Stimulated activated effector memory CD8-positive, alpha-beta T cell treated with anti-CD3 and anti-CD28 coated beads, Interleukin-12 subunit alpha, Interleukin-12 subunit beta, amount 100 ng/mL, for 72 hours (primary cell): ENCODE results near the gene S100A9.
A peak's percentile ranks its signal among the peaks of the same experiment; 100 is the strongest.
"Not testable (repeated sequence)": the region's sequence is repeated elsewhere in the genome, so short reads cannot be mapped to it uniquely, and the experiment has no call there.

Experiments
- ATAC-seq: fragments of 150-1000 bp; cut with Tn5 transposase; 2 replicates; pipeline ENCODE4 v1.10.0; 2021
- DNase-seq, 2 donors: peaks; one replicate each; pipeline ENCODE4 v3.0.0; 2021 to 2022; ENCODE audit warnings: low spot score in 2 of 2
- H3K27ac Mint-ChIP-seq: one replicate; pipeline ENCODE4 v1.8.0; 2022; ENCODE audit warnings: mild to moderate bottlenecking, mixed read lengths
- H3K36me3 Mint-ChIP-seq: one replicate; pipeline ENCODE4 v1.8.0; 2022; ENCODE audit warnings: mild to moderate bottlenecking, mixed read lengths
- H3K4me1 Mint-ChIP-seq: one replicate; pipeline ENCODE4 v1.8.0; 2022; ENCODE audit warnings: mixed read lengths
- H3K4me3 Mint-ChIP-seq: one replicate; pipeline ENCODE4 v1.8.0; 2022; ENCODE audit warnings: mild to moderate bottlenecking, mixed read lengths
- H3K9me3 Mint-ChIP-seq: one replicate; pipeline ENCODE4 v1.8.0; 2022; ENCODE audit warnings: mixed read lengths

S100A9 gene

DNA sequence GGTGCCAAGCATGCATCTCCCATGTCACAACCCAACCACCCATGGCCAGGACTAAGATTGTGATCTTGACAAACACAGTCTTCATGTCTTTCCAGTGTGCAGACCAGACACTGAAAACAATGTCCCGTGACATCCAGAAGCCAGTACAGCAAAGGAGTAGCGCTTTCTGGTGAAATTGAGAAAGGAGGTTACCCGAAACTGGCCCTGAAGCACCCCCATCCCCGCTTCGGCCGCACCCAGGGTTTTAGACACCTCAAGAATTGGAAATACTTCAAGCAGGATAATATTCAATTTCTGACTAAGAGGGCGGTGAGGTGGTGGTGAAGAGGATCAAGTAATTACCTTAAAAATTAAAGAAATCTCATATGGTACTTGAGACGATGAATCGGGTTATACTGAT is 43.8 kb downstream of the S100A9 start:
- no peaks in the 10 kb centered on the region for H3K9me3 Mint-ChIP-seq
- ATAC-seq: no peak
- H3K27ac Mint-ChIP-seq: no peak overlapping the region
- no peaks in the 10 kb centered on the region for H3K36me3 Mint-ChIP-seq
- no peak overlapping the region for H3K4me3 Mint-ChIP-seq
- peaks cover 2% of the 10 kb centered on the region for H3K4me1 Mint-ChIP-seq
- DNase-seq: peak in 1 of 2 donors; percentile 35

DNA sequence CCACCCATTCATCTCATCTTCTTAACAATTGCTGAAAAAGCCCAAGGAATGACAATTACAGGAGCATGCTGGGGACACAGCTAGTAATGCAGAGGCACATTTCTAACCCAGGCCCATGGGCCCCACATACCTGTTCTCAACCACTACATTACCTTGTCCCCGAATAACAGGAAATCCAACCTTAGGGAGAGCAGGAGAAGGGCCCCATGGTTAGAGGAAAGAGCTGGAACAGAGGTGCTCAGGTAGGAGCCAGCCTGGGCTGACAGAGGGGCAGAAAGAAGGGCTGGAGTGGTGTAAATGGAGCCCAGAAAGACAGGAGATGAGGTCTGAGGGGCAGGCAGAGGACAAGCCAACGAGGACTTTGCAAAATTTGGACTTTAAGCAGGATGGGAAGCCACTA is 44.6 kb downstream of the S100A9 start:
- Mint-ChIP-seq H3K27ac (no peak overlapping the region), H3K36me3 (no peaks in the 10 kb centered on the region), H3K9me3 (no peaks in the 10 kb centered on the region), H3K4me3 (no peak overlapping the region), H3K4me1 (peaks cover 9% of the 10 kb centered on the region)
- no peak for ATAC-seq
- peak in 1 of 2 donors; percentile 20 for DNase-seq

GRCh38 chr1:153403421-153404085 is 45.9 kb downstream of the S100A9 start:
- Mint-ChIP-seq H3K27ac (no peak overlapping the region), H3K9me3 (no peaks in the 10 kb centered on the region), H3K36me3 (no peaks in the 10 kb centered on the region), H3K4me3 (no peak overlapping the region), H3K4me1 (peaks cover 9% of the 10 kb centered on the region)
- ATAC-seq (no peak), DNase-seq (peak in 1 of 2 donors; percentile 8)

- Mint-ChIP-seq H3K4me3 (no peak overlapping the region), H3K4me1 (peaks cover 9% of the 10 kb centered on the region), H3K27ac (no peak overlapping the region), H3K9me3 (no peaks in the 10 kb centered on the region), H3K36me3 (no peaks in the 10 kb centered on the region)
- DNase-seq (peak in 1 of 2 donors; percentile 30), ATAC-seq (no peak)
Observed at GRCh38 chr1:153404086-153404635, 46.5 kb downstream of the S100A9 start.

GRCh38 chr1:153404768-153405167 is 47.1 kb downstream of the S100A9 start:
- peak; percentile 38 to 75 for DNase-seq
- ATAC-seq: peak; percentile 61
- H3K4me1 Mint-ChIP-seq: peaks cover 9% of the 10 kb centered on the region
- no peaks in the 10 kb centered on the region for H3K36me3 Mint-ChIP-seq
- H3K9me3 Mint-ChIP-seq: no peaks in the 10 kb centered on the region
- H3K27ac Mint-ChIP-seq: no peak overlapping the region
- no peak overlapping the region for H3K4me3 Mint-ChIP-seq

- H3K27ac Mint-ChIP-seq, H3K9me3 Mint-ChIP-seq, H3K36me3 Mint-ChIP-seq, H3K4me3 Mint-ChIP-seq, ATAC-seq, H3K4me1 Mint-ChIP-seq: not testable (repeated sequence)
- peak in 1 of 2 donors; percentile 7 for DNase-seq
Observed at GRCh38 chr1:153405825-153406599, 48.4 kb downstream of the S100A9 start.

- not testable (repeated sequence) for H3K27ac Mint-ChIP-seq, H3K4me3 Mint-ChIP-seq, H3K36me3 Mint-ChIP-seq, H3K9me3 Mint-ChIP-seq, ATAC-seq, DNase-seq, H3K4me1 Mint-ChIP-seq
Observed at GRCh38 chr1:153407274-153407673, 49.6 kb downstream of the S100A9 start.
